NCI-H2227 (cell line): ENCODE results near the gene TOX4.
A peak's percentile ranks its signal among the peaks of the same experiment; 100 is the strongest.
"Not testable (repeated sequence)": the region's sequence is repeated elsewhere in the genome, so short reads cannot be mapped to it uniquely, and the experiment has no call there.

Experiments
- DNase-seq: peaks from one replicate; lab custom pipeline; 2025; ENCODE audit not compliant: unreplicated experiment; lab: John Stamatoyannopoulos, UW

TOX4 gene

GRCh38 chr14:21476925-21477681 lies at the start of gene TOX4, which contains the start of gene RAB2B:
TSS of gene TOX4 (plus strand) at chr14:21477195. CDS start at chr14:21477279, 84 bp downstream.
TSS of gene RAB2B (minus strand) at chr14:21476959. CDS start at chr14:21476872, 87 bp downstream.
- peak; percentile 98 for DNase-seq

- no peak for DNase-seq
Observed at GRCh38 chr14:21428930-21429329, 48.1 kb upstream of the TOX4 start.

GRCh38 chr14:21431126-21431525 lies 45.9 kb upstream of the TOX4 start:
- DNase-seq: no peak

DNA sequence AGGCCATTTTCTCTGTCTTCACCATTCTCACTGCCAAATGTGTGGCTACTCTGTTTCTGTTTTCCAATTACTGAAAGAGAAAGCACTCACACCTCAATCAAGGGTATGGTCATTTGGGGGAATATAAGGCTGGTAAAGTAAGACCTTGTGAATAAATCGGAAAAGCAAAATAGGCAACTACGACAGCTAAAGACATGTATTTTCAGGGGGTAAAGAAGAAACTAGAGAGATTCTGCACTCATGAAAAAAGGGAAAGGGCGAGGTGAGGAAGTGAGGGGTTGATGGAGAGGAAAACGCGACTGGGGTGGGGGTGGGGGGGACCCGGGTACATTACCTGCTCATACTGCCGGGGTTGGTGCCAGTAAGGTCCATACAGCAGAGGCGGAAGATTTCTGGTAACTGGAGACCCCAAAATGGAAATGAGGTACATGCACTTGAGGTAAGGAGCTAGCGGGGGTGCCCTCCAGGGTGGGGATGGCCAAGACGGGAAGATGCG lies 40.4 kb upstream of the TOX4 start:
- DNase-seq: no peak

GRCh38 chr14:21437063-21437901 lies 39.7 kb upstream of the TOX4 start:
- peak; percentile 99 for DNase-seq

DNA sequence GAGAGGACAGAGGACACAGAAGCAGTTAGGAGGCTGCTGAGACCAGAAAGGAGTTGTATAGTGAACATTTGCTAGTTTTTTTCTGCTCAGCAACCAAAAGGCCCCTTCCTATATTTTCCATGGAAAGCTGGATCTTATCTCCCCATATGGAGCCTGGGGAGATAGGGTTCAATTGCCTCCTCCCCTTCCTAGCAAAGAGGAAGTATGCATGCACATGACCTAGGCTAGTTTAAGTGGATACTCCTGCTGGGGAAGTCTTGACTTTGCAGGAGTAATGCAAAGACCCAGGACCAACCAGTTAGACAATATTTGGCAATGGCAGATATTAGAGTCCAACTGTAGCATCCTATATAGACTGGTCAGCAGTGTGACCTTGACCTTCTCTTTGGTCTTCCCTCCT lies 36.1 kb upstream of the TOX4 start:
- DNase-seq: no peak

DNA sequence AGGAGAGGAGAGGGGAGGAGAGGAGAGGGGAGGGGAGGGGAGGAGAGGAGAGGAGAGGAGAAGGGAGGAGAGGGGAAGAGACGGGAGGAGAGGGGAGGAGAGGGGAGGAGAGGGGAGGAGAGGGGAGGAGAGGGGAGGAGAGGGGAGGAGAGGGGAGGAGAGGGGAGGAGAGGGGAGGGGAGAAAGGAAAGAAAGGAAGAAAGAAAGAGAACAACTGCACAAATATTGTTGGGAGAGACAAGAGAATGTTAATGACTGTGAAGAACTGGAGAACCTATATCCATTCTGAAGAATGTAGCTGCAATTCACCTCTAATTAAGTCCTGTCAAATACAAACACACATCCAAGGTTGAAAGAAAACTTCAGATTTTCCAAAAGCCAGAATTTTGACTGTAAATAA lies 34.3 kb upstream of the TOX4 start:
- not testable (repeated sequence) for DNase-seq

DNA sequence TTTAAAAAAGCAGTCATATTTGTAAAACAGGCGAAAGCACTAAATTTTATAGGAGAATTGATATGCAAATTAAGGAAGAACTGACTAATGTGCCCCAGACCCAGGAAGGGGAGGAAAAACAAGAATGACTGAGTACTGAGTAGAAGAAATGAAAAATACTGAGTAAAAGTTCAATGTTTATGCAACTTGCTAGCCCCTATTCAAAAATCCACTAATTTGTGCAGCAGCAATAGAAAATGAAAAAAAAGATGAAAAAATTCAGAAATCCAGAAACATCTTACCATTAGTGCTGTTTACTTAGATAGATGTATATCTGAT lies 27.1 kb upstream of the TOX4 start:
- no peak for DNase-seq

DNA sequence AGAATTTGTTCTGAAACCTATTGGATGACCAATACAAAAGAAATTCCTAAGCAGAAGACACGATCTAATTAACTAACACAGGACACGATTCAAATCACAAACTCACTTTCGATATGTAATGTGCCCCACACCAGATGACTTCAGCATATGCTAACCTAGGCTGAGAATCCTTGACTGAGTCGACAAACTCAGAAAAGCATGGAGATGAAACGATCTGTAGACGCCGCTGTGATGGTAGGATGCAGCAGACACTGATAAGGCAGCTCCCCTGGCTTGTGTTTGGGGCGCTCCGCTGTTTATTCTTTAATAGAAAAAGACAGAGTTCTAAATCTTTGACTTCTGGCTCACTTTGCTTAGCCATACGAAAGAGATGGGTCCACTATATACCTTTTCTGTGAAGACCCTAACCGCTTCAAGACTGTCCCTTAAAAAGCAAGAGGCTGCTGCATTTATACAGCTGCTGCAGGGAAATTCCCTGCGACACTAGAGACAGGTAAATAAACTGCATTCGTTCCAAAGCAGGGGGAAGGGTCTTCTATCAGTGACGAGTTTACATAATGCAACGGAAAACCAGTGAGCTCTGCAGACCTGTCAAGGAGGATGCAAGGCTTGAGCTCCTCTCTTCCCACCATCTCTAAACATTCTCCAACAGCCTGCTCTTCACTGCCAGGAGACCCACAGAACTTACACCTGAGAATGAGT lies 22.0 kb upstream of the TOX4 start:
- DNase-seq: peak; percentile 6

DNA sequence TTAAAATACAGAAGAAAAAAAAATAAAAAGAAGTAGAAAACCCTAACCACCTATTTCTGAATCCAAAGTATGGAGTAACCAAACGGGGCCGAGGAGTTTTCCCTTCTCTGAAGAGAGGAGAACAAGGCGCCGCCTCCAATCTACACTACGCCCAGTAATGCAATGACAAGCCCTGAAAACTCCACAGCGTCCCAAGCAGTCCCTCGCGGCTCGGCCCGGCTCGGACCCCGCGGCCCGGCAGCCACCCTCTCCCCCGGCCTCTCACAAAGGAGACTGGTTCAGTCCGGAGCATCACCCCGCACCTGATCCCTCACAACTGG lies 21.4 kb upstream of the TOX4 start:
- peak; percentile 56 for DNase-seq

- DNase-seq: peak; percentile 99
Observed at GRCh38 chr14:21455912-21456667, 20.9 kb upstream of the TOX4 start, which contains the start of gene CHD8. TSS of gene CHD8 (minus strand) at chr14:21456123. CDS start at chr14:21431643, 24,480 bp downstream.

GRCh38 chr14:21467616-21468015 lies 9.4 kb upstream of the TOX4 start:
- DNase-seq: no peak

GRCh38 chr14:21475767-21476522 lies 1.1 kb upstream of the TOX4 start:
- no peak for DNase-seq

DNA sequence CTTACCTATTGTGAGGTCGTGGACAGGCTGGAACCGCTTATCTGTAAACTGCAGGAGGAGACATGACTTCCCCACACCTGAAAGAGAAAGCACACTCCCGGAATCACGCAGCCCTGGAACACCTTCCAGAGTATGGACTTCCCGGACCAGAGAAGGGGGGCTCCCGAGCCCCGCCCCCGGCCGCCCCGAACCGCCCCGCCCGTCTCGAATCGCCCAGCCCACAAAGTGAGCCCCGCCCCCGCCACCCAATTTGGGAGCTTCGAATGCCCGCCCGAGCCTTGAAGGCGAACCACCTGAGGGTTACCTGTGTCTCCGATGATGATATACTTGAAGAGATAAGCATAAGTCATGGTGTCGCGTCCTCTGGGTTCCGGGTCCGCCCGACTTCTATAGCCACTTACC lies 471 bp upstream of the TOX4 start:
- DNase-seq: peak; percentile 92

- DNase-seq: no peak
Observed at GRCh38 chr14:21486640-21487087, 9.7 kb downstream of the TOX4 start.

- DNase-seq: no peak
Observed at GRCh38 chr14:21494902-21495762, 18.1 kb downstream of the TOX4 start.

- DNase-seq: no peak
Observed at GRCh38 chr14:21496453-21496852, 19.5 kb downstream of the TOX4 start.

- DNase-seq: peak; percentile 70
Observed at GRCh38 chr14:21498540-21499526, 21.8 kb downstream of the TOX4 start.
